B cell (primary cell): ENCODE data around the gene FUBP3. TPM values are rescaled to one million over a fixed set of nuclear protein-coding genes. Genes with fewer than 3 reads are reported as not detected.

Source experiments
- ATAC-seq: fragments of 200-7000 bp; cut with Tn5 transposase; one replicate; pipeline ENCODE4 v1.10.0; 2021; ENCODE audit warnings: low read depth, mild to moderate bottlenecking, moderate number of reproducible peaks, moderate library complexity
- CTCF ChIA-PET: fragments of 350-600 bp; sonication (Branson Sonifier 250); formaldehyde crosslinking; loops from one replicate; lab custom pipeline; 2021; ENCODE audit warnings: antibody characterized with exemption, inconsistent platforms; lab: Charles Lee
- POLR2A ChIA-PET: fragments of 350-600 bp; sonication (Branson Sonifier 250); formaldehyde crosslinking; loops from one replicate; lab custom pipeline; 2021; ENCODE audit warnings: antibody characterized with exemption; lab: Charles Lee
- DNase-seq: peaks from one replicate; pipeline ENCODE4 v3.0.0; 2013
- H2AFZ ChIP-seq: 2 replicates; pipeline ENCODE4 v1.6.1; 2012; ENCODE audit warnings: mild to moderate bottlenecking, low read depth, low read length; ENCODE audit not compliant: insufficient read depth, poor library complexity, severe bottlenecking
- H3K27ac ChIP-seq, 2 donors: 1 replicate in 1 of 2; 2 replicates in 1 of 2; pipeline ENCODE4 v1.5.1; 2012 to 2013; ENCODE audit warnings: low read length in 2 of 2, mild to moderate bottlenecking in 2 of 2, moderate library complexity in 1 of 2
- H3K27me3 ChIP-seq, 4 experiments: fragments of 200-600 bp in 1 of 4; sonication (generic) in 1 of 4; replicated peaks in 1 of 4; 1 replicate in 2 of 4; 2 replicates in 2 of 4; pipeline versions ENCODE4 v1.6.1 to v1.7.0; 2013 to 2016; ENCODE audit warnings: low read length in 3 of 4, mild to moderate bottlenecking in 2 of 4, mixed read lengths in 1 of 4, moderate library complexity in 1 of 4; ENCODE audit not compliant: insufficient read depth in 4 of 4, control insufficient read depth in 3 of 4; ENCODE audit errors: control extremely low read depth in 1 of 4
- H3K36me3 ChIP-seq, 2 experiments: replicated peaks in 1 of 2; 1 replicate in 1 of 2; 2 replicates in 1 of 2; pipeline versions ENCODE4 v1.6.1 to v1.7.1; 2013; ENCODE audit warnings: low read length in 1 of 2; ENCODE audit not compliant: insufficient read depth in 2 of 2, control insufficient read depth in 1 of 2; ENCODE audit errors: control extremely low read depth in 1 of 2, extremely low read depth in 1 of 2
- H3K4me1 ChIP-seq, 2 donors: fragments of 200-600 bp in 1 of 2; sonication (generic) in 1 of 2; 1 replicate in 1 of 2; 2 replicates in 1 of 2; pipeline versions ENCODE4 v1.5.1 to v1.6.1; 2013 to 2017; ENCODE audit warnings: low read length in 2 of 2; ENCODE audit not compliant: control insufficient read depth in 2 of 2, insufficient read depth in 2 of 2
- H3K4me2 ChIP-seq: replicated peaks from 2 replicates; pipeline ENCODE3; 2012; ENCODE audit warnings: mild to moderate bottlenecking, low read depth, low read length; ENCODE audit not compliant: poor library complexity, severe bottlenecking
- H3K4me3 ChIP-seq, 5 experiments: fragments of 200-600 bp in 1 of 5; sonication (generic) in 1 of 5; 1 replicate in 3 of 5; 2 replicates in 2 of 5; pipeline versions ENCODE4 v1.5.1 to v1.7.0; 2011 to 2016; ENCODE audit warnings: low read length in 4 of 5, mild to moderate bottlenecking in 4 of 5, low read depth in 2 of 5, control low read depth in 1 of 5, moderate library complexity in 1 of 5; ENCODE audit not compliant: insufficient read depth in 1 of 5; ENCODE audit errors: control extremely low read depth in 1 of 5, extremely low read depth in 1 of 5
- H3K79me2 ChIP-seq: fragments of 200-600 bp; sonication (generic); one replicate; pipeline ENCODE4 v1.6.0; 2016; ENCODE audit warnings: low read length; ENCODE audit not compliant: control insufficient read depth, insufficient read depth
- H3K9ac ChIP-seq: fragments of 200-600 bp; sonication (generic); 2 replicates; pipeline ENCODE4 v1.6.1; 2017; ENCODE audit warnings: mild to moderate bottlenecking, low read length, moderate library complexity
- H3K9me3 ChIP-seq, 3 donors: one replicate each; pipeline versions ENCODE4 v1.6.1 to v1.7.1; 2013; ENCODE audit warnings: low read length in 2 of 3; ENCODE audit not compliant: control insufficient read depth in 2 of 3, insufficient read depth in 1 of 3; ENCODE audit errors: control extremely low read depth in 1 of 3
- H4K20me1 ChIP-seq: 2 replicates; pipeline ENCODE4 v1.6.0; 2012; ENCODE audit warnings: mild to moderate bottlenecking, low read length; ENCODE audit not compliant: insufficient read depth, control insufficient read depth, poor library complexity, severe bottlenecking
- H3K27ac Mint-ChIP-seq: one replicate; pipeline ENCODE4 v1.8.0; 2021; ENCODE audit warnings: mixed read lengths
- H3K27me3 Mint-ChIP-seq: one replicate; pipeline ENCODE4 v1.8.0; 2021; ENCODE audit warnings: mixed read lengths
- H3K4me1 Mint-ChIP-seq: one replicate; pipeline ENCODE4 v1.8.0; 2021; ENCODE audit warnings: mixed read lengths
- H3K4me3 Mint-ChIP-seq: one replicate; pipeline ENCODE4 v1.8.0; 2021; ENCODE audit warnings: mixed read lengths
- H3K9me3 Mint-ChIP-seq: one replicate; pipeline ENCODE4 v1.8.0; 2022; ENCODE audit warnings: mixed read lengths; ENCODE audit not compliant: insufficient read depth
- EZH2 ChIP-seq: IDR thresholded peaks from 2 replicates; pipeline ENCODE4 v1.6.1; 2012; ENCODE audit warnings: borderline replicate concordance, low read depth, mild to moderate bottlenecking, moderate library complexity, low read length; ENCODE audit not compliant: insufficient read depth, poor library complexity, severe bottlenecking
- WGBS: methylation state at CpG from one replicate; pipeline ENCODE4 v1.1.5; 2013; ENCODE audit warnings: missing lambda C conversion rate; ENCODE audit not compliant: insufficient coverage; 5-methylcytosine and 5-hydroxymethylcytosine counted together
- intact Hi-C: fragments of 100-400 bp; cut with micrococcal nuclease; formaldehyde crosslinking; loops from one replicate; pipeline ENCODE4 v1.10.0; 2022
- polyA plus RNA-seq: library from polyadenylated mRNA; depleted of rRNA; stranded (reverse); fragments of >200 nt; gene quantifications from 2 replicates; pipeline ENCODE4 v1.2.3, GENCODE V29; 2012
- total RNA-seq, 2 donors: library from RNA; stranded (reverse); fragments of 120-200 nt in 1 of 2; gene quantifications; 1 replicate in 1 of 2; 2 replicates in 1 of 2; pipeline versions ENCODE4 v1.2.3 to v1.2.4, GENCODE V29; 2013 to 2022
- TF ChIP-seq, protein P1 (sequence below): fragments of 200-600 bp; IDR thresholded peaks from one replicate; pipeline ENCODE4 v1.8.0; 2022; ENCODE audit warnings: antibody characterized with exemption, mild to moderate bottlenecking

Gene FUBP3
- total and polyA plus RNA-seq, 2 donors (not counting 1 experiment from before 2014, with no cell fraction given): 45.7 to 79.4 TPM

DNA sequence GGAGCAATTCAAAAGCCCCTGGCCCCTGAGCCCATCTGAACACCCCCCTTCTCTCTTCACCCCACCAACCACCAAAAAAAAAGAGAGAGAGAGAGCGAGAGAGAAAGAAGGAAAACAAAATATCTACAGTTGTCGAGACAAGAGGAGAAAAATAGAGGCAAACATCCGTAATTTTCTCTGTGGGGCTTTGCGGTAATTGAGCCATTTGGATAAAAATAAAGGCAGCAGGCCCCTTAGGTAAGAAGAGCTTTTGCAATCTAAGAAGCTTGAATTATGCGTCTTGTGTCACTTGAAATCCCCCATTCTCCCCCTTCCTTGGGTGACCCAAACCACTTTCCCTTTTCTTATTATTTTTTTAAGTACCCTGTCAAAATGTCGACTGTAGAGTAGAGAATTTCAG lies 35.5 kb upstream of the FUBP3 start:
- Histone ChIP-seq H4K20me1 (no peaks in the 10 kb centered on the region), H3K36me3 (no peaks in the 10 kb centered on the region), H2AFZ (no peak overlapping the region), H3K4me3 (no peak overlapping the region), H3K27ac (no peak overlapping the region), H3K9ac (no peak overlapping the region), H3K9me3 (peaks cover 0 to 5% (median under 1%) of the 10 kb centered on the region in 3 donors), H3K27me3 (peaks cover 0 to 20% (median under 1%) of the 10 kb centered on the region in 4 experiments), H3K4me2 (no peak overlapping the region), H3K79me2 (no peaks in the 10 kb centered on the region), H3K4me1 (no peaks in the 10 kb centered on the region)
- Mint-ChIP-seq H3K9me3 (no peaks in the 10 kb centered on the region), H3K4me1 (no peaks in the 10 kb centered on the region), H3K4me3 (no peak overlapping the region), H3K27ac (no peak overlapping the region), H3K27me3 (peaks cover 37% of the 10 kb centered on the region)
- CTCF ChIA-PET: no interaction called here
- TF ChIP-seq, protein P1, sequence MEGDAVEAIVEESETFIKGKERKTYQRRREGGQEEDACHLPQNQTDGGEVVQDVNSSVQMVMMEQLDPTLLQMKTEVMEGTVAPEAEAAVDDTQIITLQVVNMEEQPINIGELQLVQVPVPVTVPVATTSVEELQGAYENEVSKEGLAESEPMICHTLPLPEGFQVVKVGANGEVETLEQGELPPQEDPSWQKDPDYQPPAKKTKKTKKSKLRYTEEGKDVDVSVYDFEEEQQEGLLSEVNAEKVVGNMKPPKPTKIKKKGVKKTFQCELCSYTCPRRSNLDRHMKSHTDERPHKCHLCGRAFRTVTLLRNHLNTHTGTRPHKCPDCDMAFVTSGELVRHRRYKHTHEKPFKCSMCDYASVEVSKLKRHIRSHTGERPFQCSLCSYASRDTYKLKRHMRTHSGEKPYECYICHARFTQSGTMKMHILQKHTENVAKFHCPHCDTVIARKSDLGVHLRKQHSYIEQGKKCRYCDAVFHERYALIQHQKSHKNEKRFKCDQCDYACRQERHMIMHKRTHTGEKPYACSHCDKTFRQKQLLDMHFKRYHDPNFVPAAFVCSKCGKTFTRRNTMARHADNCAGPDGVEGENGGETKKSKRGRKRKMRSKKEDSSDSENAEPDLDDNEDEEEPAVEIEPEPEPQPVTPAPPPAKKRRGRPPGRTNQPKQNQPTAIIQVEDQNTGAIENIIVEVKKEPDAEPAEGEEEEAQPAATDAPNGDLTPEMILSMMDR: no peak
- TF ChIP-seq EZH2: no peak
- intact Hi-C loops: no loop called here
- 94% methylated on average over 3 of the region's 6 CpGs for WGBS
- DNase-seq: no peak
- no peak for ATAC-seq
- POLR2A ChIA-PET: no interaction called here

DNA sequence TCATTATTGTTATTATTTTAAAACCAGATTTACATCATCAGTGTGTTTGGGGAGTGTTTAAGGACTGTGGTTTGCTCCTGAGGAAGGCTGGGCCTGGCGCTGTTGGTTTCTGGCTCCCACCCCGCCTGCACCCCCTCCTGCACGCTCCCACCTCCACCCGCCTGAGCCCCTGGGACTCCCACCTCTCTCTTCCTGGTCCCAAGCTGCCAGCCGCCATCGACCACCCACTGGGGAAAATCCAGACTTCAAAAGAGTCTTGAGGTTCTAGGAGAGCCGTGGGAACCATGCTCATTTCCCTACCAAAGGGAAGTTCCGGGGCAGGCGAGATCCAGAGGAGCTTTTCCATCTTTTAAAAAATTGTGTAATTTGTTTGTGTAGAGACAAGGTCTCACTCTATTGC lies 35.0 kb upstream of the FUBP3 start:
- H2AFZ ChIP-seq: no peak overlapping the region
- no peak overlapping the region for H3K4me2 ChIP-seq
- TF ChIP-seq, protein P1: no peak
- TF ChIP-seq EZH2: no peak
- no peak overlapping the region for H3K9ac ChIP-seq
- H3K9me3 Mint-ChIP-seq: peaks cover 2% of the 10 kb centered on the region
- H3K27me3 Mint-ChIP-seq: peaks cover 35% of the 10 kb centered on the region
- H4K20me1 ChIP-seq: no peaks in the 10 kb centered on the region
- 58% methylated on average over 3 of the region's 9 CpGs for WGBS
- intact Hi-C loops: no loop called here
- peaks cover 0 to 9% (median 5%) of the 10 kb centered on the region in 3 donors for H3K9me3 ChIP-seq
- ChIA-PET POLR2A (interaction anchor here (0.6 kb wide), 1 partner anchor 228 kb away, joined by 4 read pairs; no protein-coding TSS in a partner anchor), CTCF (no interaction called here)
- H3K4me3 Mint-ChIP-seq: no peak overlapping the region
- no peaks in the 10 kb centered on the region for H3K79me2 ChIP-seq
- no peak overlapping the region for H3K27ac ChIP-seq
- H3K36me3 ChIP-seq: no peaks in the 10 kb centered on the region
- H3K4me3 ChIP-seq: no peak overlapping the region
- ATAC-seq: no peak
- DNase-seq: no peak
- H3K27ac Mint-ChIP-seq: no peak overlapping the region
- no peaks in the 10 kb centered on the region for H3K4me1 ChIP-seq
- peaks cover 0 to 17% (median 0%) of the 10 kb centered on the region in 4 experiments for H3K27me3 ChIP-seq
- H3K4me1 Mint-ChIP-seq: no peaks in the 10 kb centered on the region
